IgD-negative memory B cell (primary cell): Measurements from ENCODE around the gene FAM3B. TPM values are rescaled to one million over a fixed set of nuclear protein-coding genes. Genes with fewer than 3 reads are reported as not detected.

ENCODE experiments used
- H3K27ac Mint-ChIP-seq, 3 donors: one replicate each; pipeline ENCODE4 v1.8.0; 2020 to 2022; ENCODE audit warnings: mild to moderate bottlenecking in 3 of 3, mixed read lengths in 3 of 3, moderate library complexity in 1 of 3
- H3K27me3 Mint-ChIP-seq: one replicate; pipeline ENCODE4 v1.8.0; 2021; ENCODE audit warnings: mixed read lengths
- H3K36me3 Mint-ChIP-seq: one replicate; pipeline ENCODE4 v1.8.0; 2020; ENCODE audit warnings: mild to moderate bottlenecking, mixed read lengths
- H3K4me1 Mint-ChIP-seq, 3 donors: one replicate each; pipeline ENCODE4 v1.8.0; 2020 to 2022; ENCODE audit warnings: mixed read lengths in 3 of 3, mild to moderate bottlenecking in 1 of 3
- H3K4me3 Mint-ChIP-seq, 4 donors: one replicate each; pipeline ENCODE4 v1.8.0; 2020 to 2022; ENCODE audit warnings: mild to moderate bottlenecking in 4 of 4, mixed read lengths in 4 of 4, moderate library complexity in 3 of 4
- H3K9me3 Mint-ChIP-seq, 3 donors: one replicate each; pipeline ENCODE4 v1.8.0; 2020 to 2021; ENCODE audit warnings: mixed read lengths in 3 of 3, mild to moderate bottlenecking in 1 of 3
- polyA plus RNA-seq: library from polyadenylated mRNA; unstranded; fragments of 300-500 nt; fragmentation: Illumina TruSeq; gene quantifications from one replicate; pipeline ENCODE4 v1.2.3, GENCODE V29; 2021

The FAM3B gene
- not detected for polyA plus RNA-seq

- Mint-ChIP-seq H3K36me3 (no peaks in the 10 kb centered on the region), H3K4me3 (peak within 1 kb of the TSS in 1 of 4 donors; percentile 3), H3K9me3 (no peaks in the 10 kb centered on the region), H3K4me1 (peaks cover 1 to 9% (median 1%) of the 10 kb centered on the region in 3 donors), H3K27ac (no peak within 1 kb of the TSS), H3K27me3 (peaks cover 24% of the 10 kb centered on the region)
These were observed at the start of gene FAM3B for GRCh38 chr21:41316200-41317062. Gene FAM3B (plus strand): TSS chr21:41316801. CDS start chr21:41316880, 79 bp downstream.

GRCh38 chr21:41267346-41267745 lies 49.3 kb upstream of the FAM3B start:
- H3K27me3 Mint-ChIP-seq = no peaks in the 10 kb centered on the region
- H3K36me3 Mint-ChIP-seq = peaks cover 28% of the 10 kb centered on the region
- H3K4me3 Mint-ChIP-seq = no peak overlapping the region
- peaks cover 0 to 1% (median 0%) of the 10 kb centered on the region in 3 donors for H3K4me1 Mint-ChIP-seq
- H3K9me3 Mint-ChIP-seq = peaks cover 2 to 25% (median 3%) of the 10 kb centered on the region in 3 donors
- H3K27ac Mint-ChIP-seq = no peak overlapping the region

DNA sequence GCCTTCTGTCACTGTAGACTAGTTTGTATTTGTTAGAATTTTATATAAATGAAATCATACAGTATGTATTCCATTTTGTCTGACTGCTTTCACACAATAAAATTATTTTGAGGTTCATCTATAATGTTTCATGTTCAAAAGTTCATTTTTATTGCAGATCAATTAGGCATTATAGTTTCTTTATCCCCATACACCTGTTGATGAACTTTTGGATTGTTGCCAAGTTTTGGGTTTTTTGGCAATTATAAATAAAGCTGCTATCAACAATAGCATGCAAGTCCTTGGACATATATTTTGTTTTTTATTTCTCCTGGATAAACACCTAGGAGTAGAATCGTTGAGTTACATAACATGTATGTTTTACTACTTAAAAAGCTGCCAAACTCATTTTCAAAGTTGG lies 47.1 kb upstream of the FAM3B start:
- H3K36me3 Mint-ChIP-seq = peaks cover 24% of the 10 kb centered on the region
- H3K9me3 Mint-ChIP-seq = peaks cover 2 to 21% (median 2%) of the 10 kb centered on the region in 3 donors
- no peaks in the 10 kb centered on the region for H3K27me3 Mint-ChIP-seq
- no peaks in the 10 kb centered on the region for H3K4me1 Mint-ChIP-seq
- H3K27ac Mint-ChIP-seq = no peak overlapping the region
- H3K4me3 Mint-ChIP-seq = no peak overlapping the region

DNA sequence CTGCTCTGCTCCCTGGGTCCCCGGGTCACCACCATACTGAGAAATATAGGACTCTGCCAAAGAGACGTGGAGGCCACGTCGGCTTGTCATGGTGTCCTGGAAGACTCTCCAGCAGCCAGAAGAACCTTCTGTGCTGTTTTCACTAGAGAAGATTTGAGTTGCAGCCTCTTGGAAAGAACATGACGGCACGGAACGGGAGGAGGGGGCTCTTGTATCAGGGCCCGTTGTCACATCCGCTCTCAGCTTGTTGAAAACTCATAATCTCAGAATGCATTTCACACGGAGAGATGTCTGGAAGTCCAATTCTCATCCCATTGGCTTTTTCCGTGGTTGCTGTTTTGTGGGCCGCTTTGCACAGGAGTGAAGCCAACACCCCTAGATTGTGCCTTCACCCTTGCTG lies 39.4 kb upstream of the FAM3B start:
- peaks cover 11% of the 10 kb centered on the region for H3K36me3 Mint-ChIP-seq
- H3K4me3 Mint-ChIP-seq = no peak overlapping the region
- no peaks in the 10 kb centered on the region for H3K27me3 Mint-ChIP-seq
- H3K27ac Mint-ChIP-seq = no peak overlapping the region
- peaks cover 0 to 8% (median 2%) of the 10 kb centered on the region in 3 donors for H3K9me3 Mint-ChIP-seq
- H3K4me1 Mint-ChIP-seq = peaks cover 0 to 2% (median 1%) of the 10 kb centered on the region in 3 donors

- no peak overlapping the region for H3K4me3 Mint-ChIP-seq
- peaks cover 5% of the 10 kb centered on the region for H3K36me3 Mint-ChIP-seq
- peaks cover under 1 to 2% (median 1%) of the 10 kb centered on the region in 3 donors for H3K4me1 Mint-ChIP-seq
- no peak overlapping the region for H3K27ac Mint-ChIP-seq
- peaks cover 0 to 2% (median 2%) of the 10 kb centered on the region in 3 donors for H3K9me3 Mint-ChIP-seq
- no peaks in the 10 kb centered on the region for H3K27me3 Mint-ChIP-seq
These were observed 38.8 kb upstream of the FAM3B start for GRCh38 chr21:41277846-41278245.

DNA sequence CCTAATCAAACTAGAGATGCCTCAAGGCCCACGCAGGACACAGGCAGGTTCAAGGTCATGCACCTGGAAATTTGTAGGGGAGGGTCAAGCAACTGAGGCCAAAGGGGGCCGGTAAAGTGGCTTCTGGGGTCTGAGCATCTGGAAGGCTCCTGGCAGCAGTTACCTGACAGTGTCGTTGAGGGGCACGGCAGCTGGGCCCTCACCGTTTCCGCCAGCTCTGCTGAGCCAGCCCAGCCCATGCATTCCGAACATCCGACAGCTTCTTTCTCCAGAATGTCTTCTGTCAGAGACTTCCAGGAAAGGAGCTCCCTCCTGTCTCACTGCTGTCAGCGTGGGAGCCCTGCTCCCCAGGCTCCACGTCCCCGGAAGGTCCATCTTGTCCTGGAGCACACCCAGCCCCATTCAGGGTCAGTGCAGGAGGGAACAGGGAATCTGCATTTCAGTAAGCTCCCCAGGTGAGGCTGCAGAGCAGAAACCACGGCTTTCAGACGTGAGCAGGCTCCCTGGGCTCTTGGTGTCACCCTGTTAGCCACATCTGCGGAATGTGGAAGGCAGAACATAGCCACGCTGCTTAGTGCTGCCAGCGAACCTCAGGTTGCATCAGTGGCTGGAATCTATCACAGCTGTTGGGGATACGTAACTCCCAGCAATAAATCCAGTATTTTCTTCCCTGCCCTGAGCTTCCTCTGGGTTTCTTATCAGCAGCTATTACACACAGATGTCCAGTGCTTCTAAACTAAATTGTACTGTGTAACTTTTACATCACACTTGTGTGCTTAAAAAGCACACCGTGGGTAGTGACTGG lies 36.3 kb upstream of the FAM3B start:
- Mint-ChIP-seq H3K9me3 (no peaks in the 10 kb centered on the region), H3K27ac (no peak overlapping the region), H3K27me3 (no peaks in the 10 kb centered on the region), H3K36me3 (peaks cover 5% of the 10 kb centered on the region), H3K4me3 (no peak overlapping the region), H3K4me1 (peaks cover 1 to 6% (median 2%) of the 10 kb centered on the region in 3 donors)

DNA sequence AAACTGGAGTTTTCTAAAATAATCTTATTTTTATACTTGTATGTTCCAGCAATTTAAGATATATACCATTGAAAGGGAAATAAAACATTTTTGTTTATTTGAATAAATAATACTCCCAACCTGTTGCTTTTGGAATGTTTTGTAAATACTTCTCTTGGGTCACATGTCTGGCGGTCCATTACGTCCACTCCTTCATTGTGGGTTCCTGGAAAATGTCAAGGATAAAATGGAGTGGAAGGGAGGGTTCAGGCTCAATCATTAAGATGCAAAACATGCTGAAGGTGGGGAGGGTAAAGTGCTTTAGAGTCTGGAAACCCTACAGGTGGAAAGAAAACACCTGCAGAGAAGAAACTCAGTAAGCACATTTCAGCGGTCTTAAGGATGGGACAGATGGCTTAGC lies 34.2 kb upstream of the FAM3B start:
- Mint-ChIP-seq H3K36me3 (peaks cover 2% of the 10 kb centered on the region), H3K9me3 (no peaks in the 10 kb centered on the region), H3K4me1 (peaks cover 0 to 6% (median 2%) of the 10 kb centered on the region in 3 donors), H3K27me3 (no peaks in the 10 kb centered on the region), H3K27ac (no peak overlapping the region), H3K4me3 (no peak overlapping the region)

GRCh38 chr21:41283211-41283818 lies 33.3 kb upstream of the FAM3B start:
- Mint-ChIP-seq H3K9me3 (no peaks in the 10 kb centered on the region), H3K4me1 (peaks cover 0 to 6% (median 0%) of the 10 kb centered on the region in 3 donors), H3K27ac (no peak overlapping the region), H3K27me3 (no peaks in the 10 kb centered on the region), H3K36me3 (no peaks in the 10 kb centered on the region), H3K4me3 (no peak overlapping the region)

- no peaks in the 10 kb centered on the region for H3K9me3 Mint-ChIP-seq
These were observed 27.2 kb upstream of the FAM3B start for GRCh38 chr21:41289431-41289830.

GRCh38 chr21:41290106-41290799 lies 26.3 kb upstream of the FAM3B start:
- Mint-ChIP-seq H3K4me3 (no peak overlapping the region), H3K4me1 (peaks cover 0 to 5% (median 5%) of the 10 kb centered on the region in 3 donors), H3K27me3 (peaks cover 16% of the 10 kb centered on the region), H3K9me3 (no peaks in the 10 kb centered on the region), H3K27ac (no peak overlapping the region), H3K36me3 (no peaks in the 10 kb centered on the region)

More at GRCh38 chr21:41289431-41289830, 27.2 kb upstream of the FAM3B start:
- no peak overlapping the region for H3K4me3 Mint-ChIP-seq
- no peak overlapping the region for H3K27ac Mint-ChIP-seq
- peaks cover 0 to 5% (median 5%) of the 10 kb centered on the region in 3 donors for H3K4me1 Mint-ChIP-seq
- peaks cover 9% of the 10 kb centered on the region for H3K27me3 Mint-ChIP-seq
- H3K36me3 Mint-ChIP-seq = no peaks in the 10 kb centered on the region

GRCh38 chr21:41294548-41295231 lies 21.9 kb upstream of the FAM3B start:
- Mint-ChIP-seq H3K4me1 (peaks cover 0 to 5% (median 5%) of the 10 kb centered on the region in 3 donors), H3K36me3 (no peaks in the 10 kb centered on the region), H3K27ac (no peak overlapping the region), H3K9me3 (peaks cover 0 to 9% (median 3%) of the 10 kb centered on the region in 3 donors), H3K27me3 (peaks cover 27% of the 10 kb centered on the region), H3K4me3 (no peak overlapping the region)

DNA sequence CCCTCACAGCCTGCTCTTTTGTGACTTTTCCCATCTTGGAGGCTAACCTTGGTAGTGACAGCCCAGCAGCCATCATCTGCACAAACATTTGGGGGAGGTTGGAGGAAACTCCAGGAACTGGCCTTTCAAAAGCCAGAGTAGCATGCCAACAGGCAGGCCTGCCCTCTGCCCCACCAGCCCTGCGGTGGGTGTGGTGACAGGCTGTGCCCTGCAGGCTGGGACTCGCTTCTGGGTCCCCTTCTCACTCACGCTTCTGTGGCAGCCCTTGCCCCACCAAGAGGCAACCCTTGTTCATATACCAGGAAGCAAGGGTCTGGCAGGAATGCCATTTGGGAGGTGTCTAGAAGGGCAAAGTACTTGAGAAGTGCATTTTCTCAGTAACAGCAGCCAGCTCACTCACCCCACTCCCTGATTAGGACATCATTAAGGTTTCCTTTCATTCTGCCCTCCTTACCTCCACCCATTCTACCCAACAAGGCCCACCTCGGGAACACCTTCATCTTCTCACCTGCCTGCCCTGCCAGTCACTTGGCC lies 20.8 kb upstream of the FAM3B start:
- Mint-ChIP-seq H3K4me1 (peaks cover 0 to 5% (median 5%) of the 10 kb centered on the region in 3 donors), H3K27me3 (peaks cover 27% of the 10 kb centered on the region), H3K4me3 (no peak overlapping the region), H3K9me3 (peaks cover 0 to 9% (median 3%) of the 10 kb centered on the region in 3 donors), H3K27ac (no peak overlapping the region), H3K36me3 (no peaks in the 10 kb centered on the region)

DNA sequence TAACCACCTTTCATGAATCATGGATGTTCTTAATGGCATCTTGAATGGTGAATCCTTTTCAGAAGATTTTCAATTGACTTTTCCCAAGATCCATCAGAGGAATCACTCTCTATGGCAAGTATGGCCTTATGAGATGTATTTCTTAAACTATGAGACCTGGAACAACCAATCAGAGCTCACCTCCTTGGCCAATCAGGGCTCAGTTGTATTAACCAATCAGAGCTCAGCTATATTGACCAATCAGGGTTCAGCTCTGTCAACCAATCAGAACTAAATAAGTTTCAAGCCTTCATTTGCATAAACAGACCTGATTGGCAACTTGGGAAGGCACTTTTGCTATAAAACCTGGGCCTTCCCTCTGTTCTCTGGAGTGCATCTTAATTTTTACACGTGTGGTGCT lies 13.6 kb upstream of the FAM3B start:
- H3K27me3 Mint-ChIP-seq = peaks cover 6% of the 10 kb centered on the region
- H3K27ac Mint-ChIP-seq = no peak overlapping the region
- H3K9me3 Mint-ChIP-seq = peaks cover 0 to 5% (median 0%) of the 10 kb centered on the region in 3 donors
- H3K36me3 Mint-ChIP-seq = no peaks in the 10 kb centered on the region
- no peaks in the 10 kb centered on the region for H3K4me1 Mint-ChIP-seq
- no peak overlapping the region for H3K4me3 Mint-ChIP-seq
